IMR-90 (cell line): ENCODE results near the gene BARX1. TPM values are rescaled to one million over a fixed set of nuclear protein-coding genes. Genes with fewer than 3 reads are reported as not detected.

Experiments used
- ATAC-seq: fragments of 200-7000 bp; cut with Tn5 transposase; 2 replicates; pipeline ENCODE4 v1.9.1; 2020; ENCODE audit warnings: low read depth, mild to moderate bottlenecking, moderate library complexity
- BruUV-seq: library from RNA; stranded (reverse); fragments of 400-500 nt; replicated peaks from 2 replicates; lab custom pipeline; 2021; lab: Mats Ljungman, UMichigan
- CTCF ChIA-PET: fragments of 300-600 bp; formaldehyde crosslinking; extraction: SDS; loops from one replicate; lab custom pipeline; 2021; ENCODE audit warnings: antibody characterized with exemption; lab: Yijun Ruan, JAX
- POLR2A ChIA-PET: fragments of 300-600 bp; sonication (Branson Sonifier 250); formaldehyde crosslinking; loops from one replicate; lab custom pipeline; 2022; ENCODE audit warnings: antibody characterized with exemption; ENCODE audit not compliant: unreplicated experiment; lab: Charles Lee
- DNase-seq: peaks from one replicate; pipeline ENCODE4 v3.0.0; 2013
- H2AFZ ChIP-seq: replicated peaks from 2 replicates; pipeline ENCODE3; 2013; ENCODE audit warnings: low read length, mild to moderate bottlenecking; ENCODE audit not compliant: poor library complexity
- H2AK5ac ChIP-seq: 2 replicates; pipeline ENCODE4 v1.6.1; 2013; ENCODE audit warnings: low read depth, low read length, inconsistent platforms
- H2AK9ac ChIP-seq: replicated peaks from 2 replicates; pipeline ENCODE3; 2013; ENCODE audit warnings: mild to moderate bottlenecking, low read depth, low read length, moderate library complexity; ENCODE audit not compliant: poor library complexity
- H2BK120ac ChIP-seq: 2 replicates; pipeline ENCODE4 v1.6.1; 2013; ENCODE audit warnings: low read depth, low read length, inconsistent platforms
- H2BK15ac ChIP-seq: 3 replicates; pipeline ENCODE4 v1.6.1; 2013; ENCODE audit warnings: low read depth, low read length, inconsistent platforms
- H2BK20ac ChIP-seq: 2 replicates; pipeline ENCODE4 v1.6.1; 2013; ENCODE audit warnings: low read depth, mild to moderate bottlenecking, inconsistent platforms, low read length, moderate library complexity
- H2BK5ac ChIP-seq: 2 replicates; pipeline ENCODE4 v1.6.1; 2013; ENCODE audit warnings: mild to moderate bottlenecking, low read depth, low read length, inconsistent platforms; ENCODE audit not compliant: poor library complexity, severe bottlenecking
- H3K14ac ChIP-seq: replicated peaks from 2 replicates; pipeline ENCODE4 v1.6.1; 2013; ENCODE audit warnings: low read depth, low read length, inconsistent platforms
- H3K18ac ChIP-seq: 2 replicates; pipeline ENCODE4 v1.6.1; 2013; ENCODE audit warnings: low read depth, low read length, control low read depth
- H3K23ac ChIP-seq: 2 replicates; pipeline ENCODE4 v1.6.1; 2013; ENCODE audit warnings: low read depth, low read length, inconsistent platforms
- H3K27ac ChIP-seq: 2 replicates; pipeline ENCODE4 v1.5.1; 2013; ENCODE audit warnings: mild to moderate bottlenecking, control low read depth, low read length; ENCODE audit not compliant: insufficient read depth
- H3K27me3 ChIP-seq: 2 replicates; pipeline ENCODE4 v1.6.1; 2013; ENCODE audit warnings: low read length; ENCODE audit not compliant: control insufficient read depth, insufficient read depth
- H3K36me3 ChIP-seq: 2 replicates; pipeline ENCODE4 v1.6.1; 2013; ENCODE audit warnings: low read length, mixed read lengths; ENCODE audit not compliant: control insufficient read depth, insufficient read depth
- H3K4ac ChIP-seq: 2 replicates; pipeline ENCODE4 v1.6.1; 2013; ENCODE audit warnings: low read depth, low read length, inconsistent platforms
- H3K4me1 ChIP-seq: 2 replicates; pipeline ENCODE4 v1.6.1; 2013; ENCODE audit warnings: low read length, mixed read lengths; ENCODE audit not compliant: control insufficient read depth, insufficient read depth
- H3K4me2 ChIP-seq: 2 replicates; pipeline ENCODE4 v1.6.1; 2013; ENCODE audit warnings: low read depth, mild to moderate bottlenecking, control low read depth, low read length, moderate library complexity
- H3K4me3 ChIP-seq: 2 replicates; pipeline ENCODE4 v1.5.1; 2013; ENCODE audit warnings: low read depth, mild to moderate bottlenecking, control low read depth, low read length, moderate library complexity; ENCODE audit not compliant: insufficient read depth
- H3K56ac ChIP-seq: 2 replicates; pipeline ENCODE4 v1.6.1; 2013; ENCODE audit warnings: low read length, inconsistent platforms; ENCODE audit not compliant: insufficient read depth; ENCODE audit errors: extremely low read depth
- H3K79me1 ChIP-seq, 2 experiments: 2 replicates each; pipeline ENCODE4 v1.6.1; 2013; ENCODE audit warnings: low read length in 2 of 2, inconsistent platforms in 1 of 2, low read depth in 1 of 2
- H3K9ac ChIP-seq: 2 replicates; pipeline ENCODE4 v1.6.1; 2013; ENCODE audit warnings: low read depth, low read length, control low read depth
- H3K9me1 ChIP-seq: 2 replicates; pipeline ENCODE4 v1.6.1; 2013; ENCODE audit warnings: low read length, inconsistent platforms; ENCODE audit not compliant: insufficient read depth
- H3K9me3 ChIP-seq: 2 replicates; pipeline ENCODE4 v1.6.1; 2013; ENCODE audit warnings: low read length; ENCODE audit not compliant: control insufficient read depth, insufficient read depth
- H4K20me1 ChIP-seq: 2 replicates; pipeline ENCODE4 v1.6.1; 2013; ENCODE audit warnings: low read length, inconsistent platforms; ENCODE audit not compliant: insufficient read depth
- H4K5ac ChIP-seq: 2 replicates; pipeline ENCODE4 v1.6.1; 2013; ENCODE audit warnings: mild to moderate bottlenecking, low read depth, low read length, control low read depth
- H4K8ac ChIP-seq, 2 experiments: 2 replicates each; pipeline ENCODE4 v1.6.1; 2013; ENCODE audit warnings: low read depth in 2 of 2, low read length in 2 of 2, control low read depth in 1 of 2, inconsistent platforms in 1 of 2
- H4K91ac ChIP-seq: 2 replicates; pipeline ENCODE4 v1.6.1; 2013; ENCODE audit warnings: low read depth, low read length, inconsistent platforms; ENCODE audit not compliant: insufficient read depth
- BHLHE40 ChIP-seq: fragments of 150-350 bp; IDR thresholded peaks from 2 replicates; pipeline ENCODE4 v1.6.1; 2016; ENCODE audit warnings: mild to moderate bottlenecking, low read depth, low read length
- CEBPB ChIP-seq: IDR thresholded peaks from 2 replicates; pipeline ENCODE4 v1.6.1; 2012; ENCODE audit warnings: low read depth, low read length, improper control_type of control experiment
- CHD1 ChIP-seq: IDR thresholded peaks from 2 replicates; pipeline ENCODE4 v1.6.1; 2012; ENCODE audit warnings: low read depth, low read length, improper control_type of control experiment
- CTCF ChIP-seq: conservative IDR thresholded peaks from 2 replicates; pipeline ENCODE4 v1.5.1; 2012; ENCODE audit warnings: mild to moderate bottlenecking, low read depth, low read length, improper control_type of control experiment
- ELK1 ChIP-seq: fragments of 150-350 bp; IDR thresholded peaks from 2 replicates; pipeline ENCODE4 v1.6.1; 2016; ENCODE audit warnings: low read depth, mild to moderate bottlenecking, low read length, moderate library complexity, borderline replicate concordance
- FOS ChIP-seq: fragments of 150-350 bp; IDR thresholded peaks from 2 replicates; pipeline ENCODE4 v1.6.1; 2016; ENCODE audit warnings: low read depth, low read length
- MAFK ChIP-seq: IDR thresholded peaks from 2 replicates; pipeline ENCODE4 v1.6.1; 2012; ENCODE audit warnings: low read depth, low read length, improper control_type of control experiment
- MAZ ChIP-seq: IDR thresholded peaks from 2 replicates; pipeline ENCODE4 v1.6.1; 2012; ENCODE audit warnings: low read depth, mild to moderate bottlenecking, low read length, improper control_type of control experiment, moderate library complexity, borderline replicate concordance
- MXI1 ChIP-seq: IDR thresholded peaks from 2 replicates; pipeline ENCODE4 v1.6.1; 2012; ENCODE audit warnings: low read depth, mild to moderate bottlenecking, low read length, moderate library complexity, borderline replicate concordance
- NFE2L2 ChIP-seq: fragments of 150-350 bp; IDR thresholded peaks from 2 replicates; pipeline ENCODE4 v1.6.1; 2016; ENCODE audit warnings: low read depth, mild to moderate bottlenecking, low read length
- POLR2A ChIP-seq: IDR thresholded peaks from 2 replicates; pipeline ENCODE4 v1.6.1; 2012; ENCODE audit warnings: mild to moderate bottlenecking, low read depth, low read length
- RAD21 ChIP-seq: IDR thresholded peaks from 2 replicates; pipeline ENCODE4 v1.6.1; 2012; ENCODE audit warnings: low read length, improper control_type of control experiment
- RCOR1 ChIP-seq: IDR thresholded peaks from 2 replicates; pipeline ENCODE4 v1.6.1; 2012; ENCODE audit warnings: mild to moderate bottlenecking, low read length, improper control_type of control experiment; ENCODE audit not compliant: insufficient replicate concordance
- RFX5 ChIP-seq: IDR thresholded peaks from 2 replicates; pipeline ENCODE4 v1.8.0; 2012; ENCODE audit warnings: low read depth, mild to moderate bottlenecking, low read length, moderate library complexity
- SMC3 ChIP-seq: fragments of 150-350 bp; IDR thresholded peaks from 2 replicates; pipeline ENCODE4 v1.6.1; 2016; ENCODE audit warnings: low read depth, mild to moderate bottlenecking, antibody characterized with exemption, low read length, moderate library complexity
- USF2 ChIP-seq: fragments of 150-350 bp; IDR thresholded peaks from 2 replicates; pipeline ENCODE4 v1.6.1; 2017; ENCODE audit warnings: mild to moderate bottlenecking, antibody characterized with exemption, low read length, low read depth
- WGBS, 2 experiments: methylation state at CpG; one replicate each; pipeline versions ENCODE4 v1.1.5 to v1.1.7; 2013; ENCODE audit warnings: missing lambda C conversion rate in 2 of 2; ENCODE audit not compliant: insufficient read length in 1 of 2; ENCODE audit errors: extremely low coverage in 2 of 2; 5-methylcytosine and 5-hydroxymethylcytosine counted together
- dilution Hi-C: fragments of 300-500 bp; cut with HindIII; formaldehyde crosslinking; loops from one replicate; pipeline ENCODE4 v1.14.3; 2018; ENCODE audit warnings: low sequenced_read_pairs; ENCODE audit not compliant: unreplicated experiment
- in situ Hi-C: fragments of 300-500 bp; cut with MboI; formaldehyde crosslinking; loops from 3 replicates; pipeline ENCODE4 v1.14.3; 2019; ENCODE audit warnings: low sequenced_read_pairs, inconsistent platforms, mixed read lengths
- intact Hi-C: fragments of 100-400 bp; cut with micrococcal nuclease; formaldehyde crosslinking; loops from 2 replicates; pipeline ENCODE4 v1.10.0; 2022
- polyA plus RNA-seq, 3 experiments: library from polyadenylated mRNA; depleted of rRNA; stranded (reverse); fragments of >200 nt; gene quantifications; 2 replicates each; pipeline ENCODE4 v1.2.3, GENCODE V29; 2012; ENCODE audit warnings: low replicate concordance in 1 of 3
- total RNA-seq: library from RNA; depleted of rRNA; stranded (reverse); fragments of >200 nt; gene quantifications from 2 replicates; pipeline ENCODE4 v1.2.3, GENCODE V29; 2012

Gene BARX1
- total and polyA plus RNA-seq, 2 of the 4 experiments (the other 2 are of a cell fraction) = not detected

- ATAC-seq = no peak
- Histone ChIP-seq H3K79me1 (no peaks in the 10 kb centered on the region), H2BK120ac (no peak overlapping the region), H3K9ac (no peak overlapping the region), H3K4ac (no peak overlapping the region), H3K14ac (no peak overlapping the region), H2AFZ (no peak overlapping the region), H4K5ac (no peak overlapping the region), H2AK5ac (no peak overlapping the region), H3K4me3 (no peak overlapping the region), H2BK5ac (no peak overlapping the region), H3K27me3 (peaks cover 6% of the 10 kb centered on the region; the same call in 1 of the 2 replicates), H3K4me2 (no peak overlapping the region), H3K36me3 (no peaks in the 10 kb centered on the region), H3K23ac (no peak overlapping the region), H4K8ac (no peak overlapping the region), H3K4me1 (no peaks in the 10 kb centered on the region), H3K9me1 (no peaks in the 10 kb centered on the region), H3K18ac (no peak overlapping the region), H3K56ac (no peak overlapping the region), H4K91ac (no peak overlapping the region), H3K9me3 (no peaks in the 10 kb centered on the region), H2BK20ac (no peak overlapping the region), H4K20me1 (no peaks in the 10 kb centered on the region), H2AK9ac (no peak overlapping the region), H2BK15ac (no peak overlapping the region), H3K27ac (no peak overlapping the region)
- no peak for DNase-seq
- 50% methylated on average over 2 of the region's 10 CpGs; no CpG with 5 or more reads in 1 of the 2 experiments for WGBS, 2 experiments
- CTCF ChIA-PET = no interaction called here
- in situ Hi-C loops (no loop called here), dilution Hi-C loops (no loop called here), intact Hi-C loops (no loop called here)
- POLR2A ChIA-PET = no interaction called here
- no TSS peak for BruUV-seq
- no peak for TF ChIP-seq RAD21
- no peak for TF ChIP-seq MAZ
- no peak for TF ChIP-seq RCOR1
- no peak for TF ChIP-seq CEBPB
- no peak for TF ChIP-seq MAFK
- no peak for TF ChIP-seq POLR2A
- TF ChIP-seq SMC3 = no peak
- TF ChIP-seq CHD1 = no peak
- TF ChIP-seq USF2 = no peak
- TF ChIP-seq CTCF = no peak
- TF ChIP-seq BHLHE40 = no peak
- no peak for TF ChIP-seq RFX5
- TF ChIP-seq MXI1 = no peak
- TF ChIP-seq ELK1 = no peak
- no peak for TF ChIP-seq FOS
- TF ChIP-seq NFE2L2 = no peak
Measured at GRCh38 chr9:93917121-93917853, 37.9 kb downstream of the BARX1 start.
